Activated CD8-positive, alpha-beta memory T cell treated with anti-CD3 and anti-CD28 coated beads, Interleukin-2, amount 50 U/mL, for 48 hours (primary cell): ENCODE measurements around the gene KLK7.
A peak's percentile ranks its signal among the peaks of the same experiment; 100 is the strongest.
"Not testable (repeated sequence)": the region's sequence is repeated elsewhere in the genome, so short reads cannot be mapped to it uniquely, and the experiment has no call there.

Experiments
- DNase-seq: peaks from one replicate; pipeline ENCODE4 v3.0.0-alpha.2; 2020

Gene KLK7

DNA sequence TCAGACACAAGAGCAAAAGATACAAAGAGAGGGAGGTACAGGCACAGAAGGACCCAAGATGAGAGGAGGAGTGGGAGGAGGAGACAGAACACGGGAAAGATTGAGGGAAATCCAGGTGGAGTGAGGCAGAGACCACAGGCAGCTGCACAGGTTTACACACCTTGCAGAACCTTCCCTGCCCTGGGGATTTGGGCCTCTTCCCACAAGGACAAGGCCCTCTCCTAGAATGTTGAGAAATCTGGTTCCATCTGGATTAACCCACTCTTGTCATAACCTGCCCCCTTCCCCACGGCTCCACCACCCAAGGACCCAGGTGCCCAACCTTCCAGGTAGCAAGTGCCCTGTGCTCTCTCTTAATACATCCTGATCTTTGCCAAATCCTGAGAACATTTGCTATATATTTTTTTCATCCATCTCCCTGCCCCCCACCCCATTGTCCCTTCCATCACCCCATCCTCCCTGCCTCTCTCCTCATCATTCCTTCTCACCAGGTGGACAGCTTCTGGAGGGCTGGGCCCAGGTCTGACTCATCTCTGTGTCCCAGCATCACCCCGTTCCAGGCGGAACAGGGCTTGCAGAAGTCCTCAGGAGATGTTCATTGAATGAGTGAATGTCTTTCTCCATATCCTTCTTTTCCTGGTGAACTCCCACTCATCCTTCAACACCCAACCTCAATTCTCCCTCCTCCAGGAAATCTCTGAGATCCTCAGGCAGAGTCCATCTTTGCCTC lies 26.5 kb upstream of the KLK7 start:
- DNase-seq, result no peak

DNA sequence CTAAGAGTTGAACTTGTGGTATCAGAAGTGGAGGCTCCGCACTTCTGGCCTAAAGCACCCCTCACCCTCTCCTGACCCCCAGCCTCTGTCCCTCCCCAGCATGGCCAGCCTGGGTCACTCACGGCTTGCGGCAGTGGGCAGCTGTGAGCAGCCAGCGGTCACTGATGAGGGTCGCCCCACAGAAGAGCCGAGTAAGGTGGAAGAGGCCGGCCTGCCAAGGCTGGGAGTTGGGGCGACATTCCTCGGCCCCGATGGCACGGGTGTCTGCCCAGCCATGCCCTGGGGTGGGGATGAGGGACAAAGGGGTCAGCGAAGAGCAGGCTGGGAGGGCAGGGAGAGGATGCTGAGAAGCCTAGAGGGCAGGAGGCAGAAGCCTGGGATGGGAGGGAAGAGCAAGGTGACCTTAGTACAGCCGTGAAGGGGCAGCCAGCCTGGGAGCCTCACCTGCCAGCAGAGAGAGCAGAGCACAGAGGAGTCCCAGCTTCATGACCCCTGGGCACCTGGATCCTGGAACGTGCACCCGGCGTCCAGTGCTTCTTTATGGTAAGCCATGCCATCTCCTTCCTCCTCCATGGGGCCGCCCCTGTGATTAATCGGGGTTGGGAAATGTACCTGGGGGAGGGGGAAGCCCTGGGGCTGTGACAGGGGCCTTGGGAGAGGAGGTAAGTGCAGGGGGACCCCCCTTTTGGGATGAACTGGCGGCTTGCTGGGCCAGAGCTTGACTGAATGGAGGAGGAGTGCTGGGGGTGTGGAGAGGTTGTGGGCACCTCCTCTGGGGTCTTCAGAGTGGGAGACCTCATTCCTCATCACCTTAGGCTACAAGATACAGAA lies 25.6 kb upstream of the KLK7 start:
- DNase-seq, result no peak

DNA sequence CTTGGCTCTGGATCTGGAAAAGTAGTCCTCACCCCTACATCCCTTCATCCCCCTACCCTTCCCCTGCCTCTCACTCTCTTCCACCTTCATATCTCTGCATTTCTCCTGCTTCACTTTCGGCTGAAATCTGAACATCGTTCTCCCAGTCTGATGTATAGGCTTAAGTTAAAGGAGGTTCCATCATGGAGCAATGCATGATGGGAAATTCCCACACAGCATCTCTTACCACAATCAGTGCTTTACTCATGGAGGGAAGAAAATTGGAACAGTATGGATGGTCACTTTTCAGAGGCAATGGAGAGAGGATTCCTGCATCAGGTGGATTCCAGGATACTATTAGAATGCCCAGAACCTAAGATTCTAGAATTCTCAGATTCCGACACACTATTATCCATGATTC lies 23.8 kb upstream of the KLK7 start:
- DNase-seq, result no peak

DNA sequence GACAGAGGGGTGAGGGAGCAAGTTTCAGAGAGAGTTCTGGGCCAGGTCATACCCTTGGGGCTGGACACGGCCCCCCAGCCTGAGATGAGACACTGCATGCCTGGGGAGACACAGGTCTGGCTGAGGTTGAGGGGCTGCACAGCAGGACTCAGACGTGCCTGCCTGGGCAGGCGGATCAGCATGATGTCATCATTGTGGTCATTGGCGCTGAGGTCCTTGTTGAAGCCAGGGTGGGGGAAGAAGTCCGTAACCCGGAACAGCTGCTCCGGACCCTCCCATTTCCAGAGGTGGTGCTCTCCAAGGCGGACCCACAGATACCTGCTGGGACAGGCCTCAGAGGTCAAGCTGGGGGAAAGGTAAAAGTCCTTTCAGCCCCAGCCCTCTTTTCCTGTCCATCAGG lies 22.7 kb upstream of the KLK7 start:
- DNase-seq, result no peak

DNA sequence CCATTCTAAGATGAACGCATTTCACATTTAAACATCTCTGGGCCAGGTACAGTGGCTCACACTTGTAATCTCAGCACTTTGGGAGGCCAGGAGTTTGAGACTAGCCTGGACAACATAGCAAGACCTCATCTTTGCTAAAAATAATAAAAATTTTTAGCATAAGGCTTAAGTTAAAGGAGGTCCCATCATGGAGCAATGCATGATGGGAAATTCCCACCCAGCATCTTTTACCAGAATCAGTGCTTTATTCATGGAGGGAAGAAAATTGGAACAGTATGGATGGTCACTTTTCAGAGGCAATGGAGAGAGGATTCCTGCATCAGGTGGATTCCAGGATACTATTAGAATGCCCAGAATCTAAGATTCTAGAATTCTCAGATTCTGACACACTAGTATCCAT lies 21.5 kb upstream of the KLK7 start:
- DNase-seq, result no peak

DNA sequence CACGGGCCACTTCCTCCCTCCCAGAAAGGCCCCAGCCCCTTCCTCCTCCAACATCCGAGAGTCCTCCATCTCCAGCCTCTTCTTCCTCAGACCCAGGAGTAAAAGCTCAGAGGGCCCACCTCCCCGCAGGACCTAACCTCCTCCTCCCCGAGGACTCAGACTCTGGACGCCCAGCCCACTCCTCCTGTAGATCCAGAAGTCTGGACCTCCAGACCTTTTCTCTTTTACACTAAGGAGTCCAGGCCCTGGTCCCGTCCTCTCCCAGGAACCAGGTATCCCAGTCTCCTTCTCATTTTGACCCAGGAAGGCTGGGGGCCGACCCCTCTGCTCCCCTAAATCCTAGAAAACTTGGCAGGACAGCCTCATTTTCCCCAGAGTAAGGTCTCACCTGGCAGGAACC lies 19.6 kb upstream of the KLK7 start:
- no peak for DNase-seq

DNA sequence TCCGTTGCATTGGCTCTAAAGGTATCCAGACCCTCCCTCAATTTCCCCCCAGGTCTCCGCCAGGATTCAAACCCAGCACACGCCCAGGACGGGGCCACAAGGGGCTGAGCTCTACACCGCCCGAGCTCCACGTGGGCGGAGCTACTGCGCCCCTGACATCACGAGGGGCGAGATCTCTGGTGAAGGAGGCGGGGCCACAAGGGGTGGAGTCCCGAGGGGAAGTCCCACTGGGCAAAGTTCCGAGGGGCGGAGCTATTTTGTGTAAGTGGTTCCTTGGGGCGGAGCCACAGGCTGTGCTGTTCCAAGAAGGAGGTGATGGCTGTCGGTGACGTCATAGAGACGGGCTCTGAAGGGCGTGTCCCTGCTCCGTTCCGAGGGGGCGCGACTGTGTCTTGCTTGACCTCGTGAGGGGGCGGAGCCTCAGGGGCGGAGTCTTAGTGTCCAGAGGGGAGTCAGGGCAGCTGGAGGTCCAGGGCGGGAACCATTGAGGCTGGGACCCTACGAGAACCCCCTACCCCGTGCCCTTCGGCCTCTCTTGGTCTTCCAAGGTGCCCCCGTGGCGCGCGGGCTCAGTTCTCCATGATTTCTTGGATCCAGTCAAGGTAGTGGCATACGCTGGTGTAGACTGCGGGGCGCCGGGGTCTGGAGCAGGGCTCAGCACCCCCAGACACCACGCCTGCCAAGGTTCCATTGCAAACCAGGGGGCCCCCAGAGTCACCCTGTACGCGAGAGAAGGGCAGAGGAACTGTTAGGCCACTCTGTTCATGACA lies 19.0 kb upstream of the KLK7 start:
- peak; percentile 61 for DNase-seq

DNA sequence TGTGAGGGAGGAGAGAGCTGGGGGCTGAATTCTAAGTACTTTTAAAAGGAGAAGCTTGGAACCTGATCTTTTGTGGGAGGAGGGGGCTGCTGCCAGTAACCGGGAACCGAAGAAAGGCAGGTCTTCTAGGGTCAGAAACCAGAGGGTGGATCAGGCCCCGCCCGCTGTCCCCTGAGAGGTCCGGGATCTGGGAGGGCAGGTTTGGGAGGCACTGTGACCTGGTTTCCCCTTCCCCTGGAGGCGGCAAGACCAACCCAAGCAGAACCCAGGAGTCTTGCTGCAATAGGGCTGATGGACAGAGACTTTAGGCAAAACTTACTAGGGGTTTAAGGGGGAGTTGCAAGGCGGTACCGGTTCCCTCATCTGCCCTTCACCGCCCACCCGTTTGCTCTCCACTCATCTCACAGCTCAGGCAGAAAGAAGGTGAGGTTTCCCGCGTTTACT lies 18.4 kb upstream of the KLK7 start:
- no peak for DNase-seq

DNA sequence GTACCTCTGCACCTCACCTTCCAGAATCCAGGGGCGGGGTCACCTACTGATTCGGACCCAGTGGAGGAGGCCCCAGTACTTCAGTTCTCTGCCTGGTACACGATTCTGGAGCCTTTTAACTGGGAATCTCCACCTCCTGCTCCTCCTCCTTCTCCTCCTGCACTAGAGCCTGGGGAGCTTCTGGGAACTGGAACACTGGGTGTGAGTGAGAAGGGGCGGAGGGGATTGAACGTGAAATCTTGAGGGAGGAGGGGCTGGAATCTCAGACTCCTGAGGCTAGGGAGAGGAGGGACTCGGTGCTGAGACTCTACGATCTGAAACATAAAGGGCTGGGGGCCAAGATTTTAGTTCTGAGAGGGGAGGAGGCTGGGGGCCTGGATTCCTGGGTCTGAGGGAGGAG lies 17.8 kb upstream of the KLK7 start, which contains the start of gene KLK8:
Gene KLK8, minus strand, starts transcription at position 90 of the 400 bp plus-strand sequence. CDS start 437 bp downstream, outside the sequence.
- no peak for DNase-seq

DNA sequence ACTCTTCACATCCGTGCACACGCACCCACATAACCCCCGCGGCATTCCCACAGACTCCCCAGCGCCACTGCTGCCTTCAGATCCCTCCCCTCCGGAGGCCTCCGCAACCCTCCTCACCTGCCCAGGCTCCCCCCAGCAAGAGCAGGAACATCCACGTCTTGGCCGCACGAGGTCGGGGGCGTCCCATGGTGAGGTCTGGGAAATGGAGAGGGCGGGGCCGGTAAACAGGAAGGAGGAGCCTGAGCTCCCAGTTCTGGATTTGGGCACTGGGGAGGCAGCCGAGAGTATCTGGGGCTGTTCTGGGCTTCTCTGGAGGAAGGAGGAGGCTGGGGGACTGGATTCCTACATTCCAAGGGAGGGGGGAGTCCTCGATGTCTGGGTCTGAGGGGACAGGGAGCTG lies 17.3 kb upstream of the KLK7 start:
- DNase-seq, result no peak

DNA sequence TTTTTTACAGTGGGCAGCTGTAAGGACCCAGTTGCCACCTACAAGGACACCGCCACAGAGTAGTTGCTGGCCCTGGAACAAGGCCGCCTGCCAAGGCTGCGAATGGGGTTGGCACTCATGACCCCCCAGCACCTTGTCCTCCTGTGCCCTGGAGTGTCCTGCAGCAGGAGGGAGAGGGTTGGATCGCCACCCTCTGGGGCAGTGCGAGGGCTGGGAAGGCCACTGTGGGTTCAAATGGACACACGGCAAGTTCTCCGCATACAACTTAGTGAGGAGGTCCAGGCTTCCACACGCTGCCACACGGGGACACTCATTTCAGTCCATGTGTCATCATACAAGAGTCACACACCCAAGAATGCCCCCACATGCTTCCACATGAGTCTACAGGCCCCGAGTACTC lies 16.7 kb upstream of the KLK7 start:
- DNase-seq, result no peak

DNA sequence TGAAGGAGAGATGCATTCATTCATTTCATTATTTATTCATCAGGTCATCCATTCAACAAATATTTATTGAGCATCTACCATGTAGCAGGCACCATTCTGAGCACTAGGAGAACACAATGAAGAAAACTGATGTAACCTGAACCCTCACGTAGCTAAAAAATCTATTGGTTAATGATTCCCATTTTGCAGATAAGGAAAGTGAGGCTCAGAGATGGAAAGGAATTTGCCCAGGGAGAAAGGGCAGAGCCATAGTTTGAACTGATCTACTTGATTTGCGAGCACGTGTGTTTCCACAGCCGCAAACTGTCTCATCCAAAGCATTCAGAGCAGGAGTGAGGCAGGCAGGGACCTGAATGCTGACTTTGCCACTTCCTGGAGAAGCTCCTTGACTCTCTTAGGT lies 15.0 kb upstream of the KLK7 start:
- no peak for DNase-seq

DNA sequence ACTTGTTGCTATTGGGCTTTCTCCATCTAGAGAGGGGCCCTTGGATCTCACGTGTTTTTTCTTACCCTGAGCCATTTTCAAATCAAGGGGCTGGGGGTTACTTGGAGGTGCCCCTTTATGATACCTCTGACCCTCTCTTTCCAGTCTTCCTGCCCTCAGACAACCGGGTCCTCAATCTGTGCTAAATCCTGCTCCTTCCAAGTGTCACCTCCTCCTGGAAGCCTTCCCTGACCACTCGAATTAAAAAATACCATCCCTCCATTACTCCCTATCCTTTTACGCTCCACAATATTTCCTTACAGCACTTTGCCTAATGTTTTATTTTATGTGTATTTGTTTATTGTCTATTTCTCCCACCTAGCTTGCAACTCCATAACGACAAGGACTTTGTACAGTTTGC lies 14.3 kb upstream of the KLK7 start:
- DNase-seq, result no peak

DNA sequence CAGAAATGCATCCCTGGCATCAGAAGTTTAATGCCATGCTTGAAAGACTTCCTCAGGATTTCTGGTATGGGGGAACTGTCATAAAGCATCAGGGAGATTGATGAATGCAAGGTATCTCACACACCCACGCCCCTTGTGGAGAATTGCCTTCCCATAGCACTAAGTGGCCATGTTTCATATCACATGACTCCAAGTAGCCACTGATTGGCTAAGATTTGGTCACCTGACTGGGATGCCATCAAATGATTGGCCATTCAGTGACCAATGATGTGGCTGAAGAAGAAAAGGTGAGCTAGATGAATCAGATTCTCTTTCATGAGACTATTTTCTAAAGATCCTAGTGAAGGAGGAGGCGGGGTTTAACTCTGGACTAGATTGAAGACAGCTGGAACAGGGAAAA lies 10.4 kb upstream of the KLK7 start:
- DNase-seq, result no peak

DNA sequence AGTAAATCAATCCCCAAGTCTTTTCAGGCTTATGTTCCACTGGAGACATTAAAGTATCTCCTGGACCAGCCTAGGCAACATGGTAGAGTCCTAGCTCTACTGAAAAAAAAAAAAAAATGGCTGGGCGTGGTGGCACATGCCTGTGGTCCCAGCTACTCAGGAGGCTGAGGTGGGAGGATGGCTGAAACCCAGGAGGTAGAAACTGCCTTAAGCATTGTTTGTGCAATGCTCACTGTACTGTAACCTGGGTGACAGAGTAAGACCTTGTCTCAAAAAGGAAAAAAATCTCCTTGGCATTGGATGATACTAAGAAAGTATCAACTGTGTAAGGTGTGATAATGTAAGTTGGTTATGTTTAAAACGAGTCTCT lies 8.9 kb upstream of the KLK7 start:
- no peak for DNase-seq

DNA sequence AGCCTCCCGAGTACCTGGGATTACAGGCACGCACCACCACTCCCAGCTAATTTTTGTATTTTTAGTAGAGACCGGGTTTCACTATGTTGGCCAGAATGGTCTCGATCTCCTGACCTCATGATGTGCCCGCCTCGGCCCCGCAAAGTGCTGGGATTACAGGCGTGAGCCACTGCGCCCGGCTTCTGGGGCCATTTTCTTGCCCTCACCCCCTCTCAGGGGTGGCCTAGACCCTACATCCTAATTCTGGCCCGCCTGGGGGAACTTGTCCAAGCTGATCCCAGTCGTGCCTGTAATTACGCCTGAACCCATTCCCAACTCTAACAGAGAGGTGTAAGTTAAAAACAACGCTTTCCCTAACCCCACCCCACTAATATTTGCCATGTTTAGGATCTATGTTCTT lies 699 bp upstream of the KLK7 start:
- not testable (repeated sequence) for DNase-seq

DNA sequence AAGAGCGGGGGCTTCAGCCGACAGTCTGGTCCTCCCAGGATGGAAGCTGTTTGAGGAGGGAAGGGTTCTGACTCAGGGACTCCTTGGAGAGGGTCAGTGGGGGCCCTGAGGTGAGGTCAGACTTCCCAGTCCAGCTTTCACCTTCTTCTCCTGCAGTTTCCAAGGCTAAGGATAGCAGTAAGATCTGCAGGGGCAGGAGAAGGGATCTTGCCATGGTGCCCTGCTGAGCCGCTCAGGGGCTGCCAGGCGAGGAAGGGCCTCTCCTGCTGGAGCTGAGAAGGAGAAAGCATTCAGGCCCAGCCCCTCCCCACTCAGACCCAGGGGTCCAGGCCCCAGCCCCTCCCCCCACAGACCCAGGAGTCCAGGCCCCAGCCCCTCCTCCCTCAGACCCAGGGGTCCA lies 1.5 kb downstream of the KLK7 start:
- no peak for DNase-seq

DNA sequence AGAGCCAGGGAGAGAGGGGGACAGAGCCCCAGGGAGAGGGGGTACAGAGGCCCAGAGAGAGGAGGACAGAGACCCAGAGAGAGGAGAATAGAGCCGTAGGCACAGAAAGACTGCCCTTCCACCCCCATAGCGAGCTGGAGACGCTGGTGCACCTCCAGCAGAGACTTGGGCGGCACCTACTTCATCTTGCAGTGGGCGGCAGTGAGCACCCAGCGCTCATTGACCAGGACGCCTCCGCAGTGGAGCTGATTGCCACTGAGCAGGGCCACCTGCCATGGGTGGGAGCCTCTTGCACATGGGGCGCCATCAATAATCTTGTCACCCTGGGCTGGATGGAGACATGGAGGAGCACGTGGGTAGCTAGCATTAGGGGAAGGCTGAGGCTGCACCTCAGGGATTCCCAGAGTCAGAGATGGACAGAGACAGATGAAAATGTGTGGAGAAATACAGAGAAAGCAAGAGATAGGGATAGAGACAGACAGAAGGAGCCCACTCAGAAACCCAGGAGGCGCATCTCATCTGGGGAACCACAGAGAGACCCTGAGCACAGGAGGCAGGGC lies 2.0 kb downstream of the KLK7 start:
- no peak for DNase-seq

DNA sequence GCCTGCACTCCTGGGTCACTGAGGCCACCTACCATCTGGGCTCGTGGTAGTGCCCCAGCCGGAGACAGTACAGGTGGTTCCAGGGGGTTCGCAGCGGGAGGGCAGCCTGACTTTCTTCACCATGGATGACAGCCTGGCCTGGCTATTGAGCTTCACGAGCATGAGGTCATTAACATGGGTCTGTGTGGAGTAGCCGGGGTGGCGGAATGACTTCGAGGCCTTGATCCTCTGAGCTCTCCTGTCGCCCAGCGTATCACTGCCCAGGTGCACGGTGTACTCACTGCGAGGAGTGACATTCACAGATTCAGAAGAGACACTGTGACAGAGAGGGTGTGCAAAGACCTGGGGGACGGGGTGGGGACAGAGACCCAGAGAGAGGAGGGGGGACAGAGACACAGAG lies 3.5 kb downstream of the KLK7 start:
- DNase-seq, result no peak

DNA sequence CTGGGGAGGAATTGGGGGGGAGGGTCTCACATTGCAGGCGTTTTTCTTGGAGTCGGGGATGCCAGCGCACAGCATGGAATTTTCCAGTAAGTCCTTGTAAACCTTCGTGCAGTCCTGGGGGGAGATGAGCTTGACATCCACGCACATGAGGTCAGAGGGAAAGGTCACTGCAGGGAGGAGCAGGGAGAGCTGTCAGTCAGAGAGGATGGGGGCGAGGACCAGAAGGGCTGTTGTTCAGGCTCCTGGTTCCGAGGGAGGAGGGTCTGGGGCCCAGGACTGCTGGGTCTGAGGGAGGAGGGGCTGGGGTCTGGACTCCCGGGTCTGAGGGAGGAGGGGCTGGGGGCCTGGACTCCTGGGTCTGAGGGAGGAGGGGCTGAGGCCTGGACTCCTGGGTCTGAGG lies 4.0 kb downstream of the KLK7 start:
- no peak for DNase-seq

DNA sequence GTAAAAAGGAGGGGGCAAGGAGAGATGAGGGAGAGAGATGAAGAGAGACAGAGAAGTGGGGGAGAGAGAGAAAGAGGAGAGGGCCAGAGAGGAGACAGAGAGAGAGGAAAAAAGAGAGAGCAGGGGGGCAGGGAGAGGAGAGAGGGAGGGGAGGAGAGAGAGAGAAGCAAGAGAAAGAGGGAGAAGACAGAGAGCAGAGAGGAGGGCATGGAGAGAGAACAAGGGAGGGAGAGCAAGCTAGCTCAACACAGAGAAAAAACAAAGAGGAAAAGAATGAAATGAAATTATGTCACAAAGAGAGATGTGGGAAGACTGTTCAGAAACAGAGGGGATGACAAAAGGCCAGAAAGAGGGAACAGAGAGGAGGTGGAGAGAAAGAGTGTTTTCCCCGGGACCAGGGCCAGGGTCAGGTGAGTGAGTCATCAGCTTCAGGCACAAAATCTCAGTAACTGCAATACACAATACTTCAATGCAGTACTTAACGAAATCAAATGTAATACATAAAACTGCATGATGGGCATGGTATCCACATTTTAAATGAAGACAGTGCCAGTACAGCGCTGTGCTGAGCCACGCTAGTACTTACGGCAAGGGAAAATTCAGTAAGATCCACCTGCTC lies 4.8 kb downstream of the KLK7 start:
- no peak for DNase-seq

DNA sequence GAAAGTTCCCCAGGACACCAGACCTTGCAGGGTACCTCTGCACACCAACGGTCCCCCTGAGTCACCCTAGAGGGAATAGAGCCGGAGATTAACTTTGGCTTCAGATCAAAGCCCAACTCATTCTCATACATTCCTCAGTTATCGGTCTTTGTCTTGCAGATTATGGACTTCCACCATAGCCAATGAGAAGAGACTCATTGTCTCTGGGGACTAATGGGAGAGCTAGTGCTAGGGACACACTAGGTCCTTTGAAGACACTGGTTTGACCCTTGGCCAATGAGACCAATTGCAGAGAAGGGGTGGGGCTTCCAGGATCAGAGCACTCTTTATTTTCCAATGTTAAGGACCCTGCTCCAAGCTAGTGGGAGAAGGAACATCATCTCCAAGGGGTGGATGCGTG lies 6.1 kb downstream of the KLK7 start:
- no peak for DNase-seq

DNA sequence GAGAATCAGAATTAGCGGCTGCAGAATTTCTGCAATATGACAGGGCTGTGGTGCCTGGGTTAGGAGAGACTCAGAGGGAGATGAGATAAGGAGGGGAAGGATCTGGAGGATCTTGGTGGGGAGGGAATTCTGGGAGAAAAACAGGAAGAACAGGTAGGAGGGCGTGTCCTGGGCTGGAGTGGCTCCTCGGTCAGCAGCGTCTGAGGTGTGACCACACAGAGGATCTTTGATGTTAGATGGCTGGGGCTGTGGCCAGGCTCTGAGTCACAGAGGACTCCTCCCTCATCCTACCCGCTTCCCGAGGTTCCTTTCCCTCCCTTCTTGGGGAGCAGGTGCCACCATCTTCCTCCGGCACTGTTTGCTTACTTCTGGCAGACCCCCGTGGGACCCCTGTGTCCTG lies 8.0 kb downstream of the KLK7 start:
- no peak for DNase-seq
